ENCODE results near the gene BTG1. TPM values are rescaled to one million over a fixed set of nuclear protein-coding genes. Genes with fewer than 3 reads are reported as not detected.

The BTG1 gene
- total RNA-seq, 1 donor from 2014 or later: 159 TPM

GRCh38 chr12:92123780-92124688, 21.6 kb downstream of the BTG1 start:
- ATAC-seq: peak; percentile 20 to 31
- Histone ChIP-seq H3K27ac (peak overlapping the region; percentile 34), H3K9me3 (peaks cover 17% of the 10 kb centered on the region), H3K27me3 (ENCODE audit: low read depth) (no peaks in the 10 kb centered on the region), H3K4me3 (no peak overlapping the region), H3K4me1 (peaks cover 21% of the 10 kb centered on the region), H3K36me3 (no peaks in the 10 kb centered on the region)
- no peak for TF ChIP-seq CTCF (IDR thresholded peaks at IDR 0.05)
- DNase-seq: no peak
- intact Hi-C loops (cut with DNase I): no loop called here

DNA sequence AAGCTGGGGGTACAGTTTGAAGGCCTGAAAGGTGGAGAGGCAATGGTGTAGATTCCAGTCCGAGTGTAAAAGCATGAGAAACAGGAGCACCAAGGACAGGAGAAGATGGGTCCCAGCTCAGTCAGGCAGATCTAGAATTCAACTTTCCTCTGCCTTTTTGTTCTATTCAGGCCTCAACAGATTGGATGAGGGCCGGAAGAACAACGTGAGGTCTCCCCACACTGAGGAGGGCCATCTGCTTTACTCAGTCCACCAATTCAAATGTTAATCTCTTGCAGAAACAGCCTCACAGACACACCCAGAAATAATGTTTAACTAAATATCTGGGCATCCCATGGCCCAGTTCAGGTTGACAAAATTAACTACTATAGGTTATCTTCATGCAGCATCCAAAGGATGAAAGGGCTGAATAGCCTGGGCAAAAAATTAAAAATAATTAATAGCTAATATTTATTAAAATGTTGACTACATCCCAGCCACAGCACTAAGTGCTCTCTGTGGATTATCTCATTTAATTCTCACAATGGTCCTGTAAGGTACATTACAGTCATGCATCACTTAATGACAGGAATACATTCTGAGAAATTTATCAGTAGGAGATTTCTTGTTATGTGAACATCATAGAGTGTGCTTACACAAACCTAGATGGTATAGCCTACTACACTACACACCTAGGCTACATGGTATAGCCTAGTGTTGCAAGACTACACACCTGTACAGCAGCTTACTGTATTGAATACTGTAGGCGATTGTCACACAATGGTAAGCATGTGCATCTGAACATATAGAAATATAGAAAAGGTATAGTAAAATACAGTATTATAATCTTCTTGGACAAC, 22.5 kb downstream of the BTG1 start:
- Histone ChIP-seq H3K4me3 (no peak overlapping the region), H3K4me1 (peaks cover 21% of the 10 kb centered on the region), H3K9me3 (peaks cover 19% of the 10 kb centered on the region), H3K27ac (no peak overlapping the region), H3K36me3 (no peaks in the 10 kb centered on the region), H3K27me3 (ENCODE audit: low read depth) (no peaks in the 10 kb centered on the region)
- DNase-seq: no peak
- intact Hi-C loops (cut with DNase I): no loop called here
- no peak for ATAC-seq
- TF ChIP-seq CTCF (IDR thresholded peaks at IDR 0.05): no peak

- peaks cover 21% of the 10 kb centered on the region for H3K4me1 ChIP-seq
- intact Hi-C loops (cut with DNase I): no loop called here
- no peak overlapping the region for H3K27ac ChIP-seq
These were observed 23.8 kb downstream of the BTG1 start for GRCh38 chr12:92121826-92122225.

GRCh38 chr12:92118826-92119536, 26.7 kb downstream of the BTG1 start:
- DNase-seq: no peak
- H3K27me3 ChIP-seq (ENCODE audit: low read depth): no peaks in the 10 kb centered on the region
- H3K27ac ChIP-seq: no peak overlapping the region
- no peak overlapping the region for H3K4me3 ChIP-seq
- H3K9me3 ChIP-seq: peaks cover 19% of the 10 kb centered on the region
- no peak for TF ChIP-seq CTCF (IDR thresholded peaks at IDR 0.05)
- ATAC-seq: no peak
- intact Hi-C loops (cut with DNase I): no loop called here
- no peaks in the 10 kb centered on the region for H3K36me3 ChIP-seq
- H3K4me1 ChIP-seq: peaks cover 7% of the 10 kb centered on the region

More at GRCh38 chr12:92121826-92122225, 23.8 kb downstream of the BTG1 start:
- Histone ChIP-seq H3K36me3 (no peaks in the 10 kb centered on the region), H3K4me3 (no peak overlapping the region), H3K9me3 (peaks cover 19% of the 10 kb centered on the region), H3K27me3 (ENCODE audit: low read depth) (no peaks in the 10 kb centered on the region)
- ATAC-seq (peak; percentile 89 to 96), DNase-seq (no peak)
- no peak for TF ChIP-seq CTCF (IDR thresholded peaks at IDR 0.05)

DNA sequence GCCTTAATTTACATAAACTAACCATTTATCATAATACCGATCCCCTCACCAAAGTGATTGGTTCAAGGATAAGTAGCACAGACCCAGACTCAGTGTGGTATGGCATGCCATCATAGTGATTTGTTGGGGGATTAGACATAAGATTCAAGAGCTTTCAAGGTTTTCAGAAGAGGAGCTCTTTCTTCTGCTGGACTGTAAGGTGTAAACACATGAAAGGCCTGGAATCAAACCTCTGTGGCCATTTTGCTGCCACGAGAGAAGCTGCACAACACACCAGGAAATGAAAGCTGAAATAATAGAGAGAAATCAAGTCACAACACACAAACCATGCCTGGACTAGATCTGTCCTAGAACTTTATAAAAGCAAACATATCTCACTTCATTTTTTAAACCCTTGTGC, 30.8 kb downstream of the BTG1 start:
- H3K27ac ChIP-seq: no peak overlapping the region
- intact Hi-C loops (cut with DNase I): no loop called here
- H3K4me3 ChIP-seq: no peak overlapping the region
- no peaks in the 10 kb centered on the region for H3K4me1 ChIP-seq
- ATAC-seq: no peak
- H3K36me3 ChIP-seq: no peaks in the 10 kb centered on the region
- H3K9me3 ChIP-seq: peaks cover 9% of the 10 kb centered on the region
- no peaks in the 10 kb centered on the region for H3K27me3 ChIP-seq (ENCODE audit: low read depth)
- no peak for TF ChIP-seq CTCF (IDR thresholded peaks at IDR 0.05)
- DNase-seq: no peak
